Esophagus mucosa (tissue), 1 donor: Measurements from ENCODE around the gene SUCNR1. TPM values are rescaled to one million over a fixed set of nuclear protein-coding genes. Genes with fewer than 3 reads are reported as not detected.

Experiments
- total RNA-seq: library from RNA; stranded (reverse); gene quantifications from one replicate; pipeline ENCODE4 v1.2.4, GENCODE V29; 2023
- donor health status: DM: yes; HTN: yes; CAD: no.

The SUCNR1 gene
- total RNA-seq, 1 donor from 2014 or later, result not detected

Other genes with a start within 250 kb of the SUCNR1 start
- not detected for gene AADACL2, start 139.7 kb upstream of the SUCNR1 start, total RNA-seq
- gene AADAC, start 59.5 kb upstream of the SUCNR1 start, total RNA-seq, result 0.44 TPM